HG02943 (cell line): Measurements from ENCODE around the gene CNST.
"Not testable (repeated sequence)": the region's sequence is repeated elsewhere in the genome, so short reads cannot be mapped to it uniquely, and the experiment has no call there.

Experiments
- ATAC-seq: cut with Tn5 transposase; IDR thresholded peaks from one replicate; pipeline ENCODE4 v1.9.1; 2021; ENCODE audit warnings: mild to moderate bottlenecking, low read depth, moderate library complexity; ENCODE audit not compliant: unreplicated experiment

Gene CNST

GRCh38 chr1:246613096-246613758 lies 47.0 kb downstream of the CNST start:
- ATAC-seq = no peak

DNA sequence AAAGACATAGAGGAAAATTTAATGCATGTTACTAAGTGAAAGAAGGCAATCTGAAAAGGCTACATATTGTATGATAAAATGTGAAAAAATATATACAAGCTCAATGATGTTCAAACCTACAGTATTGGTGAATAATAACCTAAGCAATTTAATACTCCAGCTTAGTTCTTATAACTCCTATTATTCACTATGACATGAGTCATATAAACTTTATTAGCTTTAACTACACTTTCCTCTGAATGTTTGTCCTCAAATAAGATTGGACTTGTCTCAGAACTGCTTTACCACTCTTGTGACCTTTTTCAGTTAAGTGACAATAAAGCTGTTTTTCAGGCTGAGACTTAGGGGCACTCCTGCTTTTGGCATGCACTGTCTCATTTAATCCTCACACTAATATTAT lies 50.9 kb downstream of the CNST start:
- ATAC-seq = no peak

GRCh38 chr1:246617768-246618167 lies 51.5 kb downstream of the CNST start:
- no peak for ATAC-seq

GRCh38 chr1:246618240-246618808 lies 52.1 kb downstream of the CNST start:
- no peak for ATAC-seq

- ATAC-seq = no peak
Measured at GRCh38 chr1:246622035-246622652, 55.9 kb downstream of the CNST start.

GRCh38 chr1:246624091-246624490 lies 57.8 kb downstream of the CNST start:
- ATAC-seq = no peak

- peak; percentile 84 for ATAC-seq
Measured at GRCh38 chr1:246629030-246629429, 62.8 kb downstream of the CNST start.

GRCh38 chr1:246629976-246630375 lies 63.7 kb downstream of the CNST start:
- no peak for ATAC-seq

GRCh38 chr1:246631426-246631825 lies 65.2 kb downstream of the CNST start:
- ATAC-seq = no peak

- no peak for ATAC-seq
Measured at GRCh38 chr1:246632281-246633168, 66.3 kb downstream of the CNST start.

DNA sequence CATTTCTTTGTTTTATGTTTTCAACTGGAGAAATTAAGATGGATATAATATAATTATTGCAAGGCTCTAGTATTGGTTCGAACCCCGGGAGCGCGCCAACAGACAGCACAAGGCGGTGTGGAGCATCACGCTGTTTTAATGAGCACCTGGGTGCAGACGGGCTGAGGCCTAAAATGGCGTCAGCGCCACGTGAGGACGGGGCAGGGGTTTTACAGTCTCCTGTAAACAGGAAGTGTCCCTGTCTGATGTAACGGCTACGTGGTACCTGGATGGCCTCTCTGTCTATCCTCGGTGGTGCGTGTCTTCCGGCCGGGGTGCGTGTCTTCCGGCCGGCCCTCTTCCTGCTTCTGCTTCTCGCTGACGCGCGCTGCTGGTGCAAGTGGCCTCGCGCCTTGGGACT lies 68.4 kb downstream of the CNST start:
- ATAC-seq = not testable (repeated sequence)

- no peak for ATAC-seq
Measured at GRCh38 chr1:246638941-246639655, 72.8 kb downstream of the CNST start.

DNA sequence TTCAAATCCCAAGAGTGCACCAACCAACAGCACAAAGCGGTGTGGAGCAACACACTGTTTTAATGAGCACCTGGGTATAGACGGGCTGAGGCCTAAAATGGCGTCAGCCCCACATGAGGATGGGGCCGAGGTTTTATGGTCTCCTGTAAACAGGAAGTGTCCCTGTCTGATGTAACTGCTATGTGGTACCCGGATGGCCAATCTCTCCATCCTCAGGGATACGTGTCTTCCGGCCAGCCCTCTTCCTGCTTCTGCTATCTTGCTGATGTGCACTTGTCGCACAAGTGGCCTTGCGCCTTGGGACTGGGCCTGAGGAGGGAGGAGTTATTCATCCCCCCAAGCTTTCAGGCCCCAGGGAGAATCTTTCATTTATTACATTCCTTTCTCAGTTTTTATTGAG lies 73.5 kb downstream of the CNST start:
- no peak for ATAC-seq

- ATAC-seq = no peak
Measured at GRCh38 chr1:246640747-246641146, 74.5 kb downstream of the CNST start.

- no peak for ATAC-seq
Measured at GRCh38 chr1:246641394-246641793, 75.1 kb downstream of the CNST start.

DNA sequence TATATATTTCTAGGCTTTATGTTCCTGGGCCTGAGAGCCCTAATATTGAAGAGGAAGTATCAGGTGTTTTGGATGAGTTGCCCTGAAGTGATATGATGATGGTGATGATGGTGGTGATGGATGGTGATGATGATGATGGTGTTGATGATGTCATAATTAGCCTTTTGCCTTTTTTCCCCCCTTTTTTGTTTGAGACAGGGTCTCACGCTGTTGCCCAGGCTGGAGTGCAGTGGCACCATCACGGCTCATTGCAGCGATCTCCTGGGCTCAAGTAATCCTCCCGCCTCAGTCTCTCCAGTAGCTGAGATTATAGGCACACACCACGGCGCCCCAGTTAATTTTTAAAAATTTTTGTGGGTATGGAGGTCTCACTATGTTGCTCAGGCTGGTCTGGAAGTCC lies 76.5 kb downstream of the CNST start:
- ATAC-seq = no peak

DNA sequence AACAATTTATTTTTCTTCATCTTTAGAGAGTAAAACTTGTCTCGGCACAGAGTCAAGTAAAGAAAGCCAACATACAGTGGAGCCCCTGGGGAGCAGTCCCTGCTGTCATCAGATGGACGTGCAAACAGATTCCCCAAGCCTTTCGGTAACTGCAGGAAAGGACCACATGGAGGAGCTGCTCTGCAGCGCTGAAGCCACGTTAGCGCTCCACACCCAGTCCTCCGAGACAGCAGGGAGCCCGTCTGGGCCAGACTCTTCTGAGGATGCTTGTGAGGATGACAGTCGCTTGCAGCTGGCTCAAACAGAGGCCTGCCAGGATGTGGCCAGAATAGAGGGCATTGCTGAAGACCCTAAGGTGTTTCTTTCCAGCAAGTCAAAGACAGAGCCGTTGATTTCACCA lies 80.9 kb downstream of the CNST start:
- no peak for ATAC-seq

DNA sequence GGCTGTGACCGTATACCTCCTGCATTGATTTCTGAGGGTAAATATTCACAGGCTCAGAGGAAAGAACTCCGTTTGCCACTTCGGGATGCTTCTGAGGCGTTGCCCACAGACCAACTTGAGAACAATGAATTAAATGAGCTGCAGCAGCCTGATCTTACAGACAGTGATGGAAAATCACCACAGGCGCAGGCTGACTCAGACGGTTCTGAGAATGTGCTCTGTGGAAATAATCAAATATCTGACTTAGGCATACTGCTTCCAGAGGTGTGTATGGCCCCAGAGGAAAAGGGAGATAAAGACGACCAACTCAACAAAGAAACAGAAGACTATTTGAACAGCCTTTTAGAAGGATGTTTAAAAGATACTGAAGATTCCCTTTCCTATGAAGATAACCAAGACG lies 81.3 kb downstream of the CNST start:
- no peak for ATAC-seq

GRCh38 chr1:246651012-246651695 lies 84.9 kb downstream of the CNST start:
- no peak for ATAC-seq

DNA sequence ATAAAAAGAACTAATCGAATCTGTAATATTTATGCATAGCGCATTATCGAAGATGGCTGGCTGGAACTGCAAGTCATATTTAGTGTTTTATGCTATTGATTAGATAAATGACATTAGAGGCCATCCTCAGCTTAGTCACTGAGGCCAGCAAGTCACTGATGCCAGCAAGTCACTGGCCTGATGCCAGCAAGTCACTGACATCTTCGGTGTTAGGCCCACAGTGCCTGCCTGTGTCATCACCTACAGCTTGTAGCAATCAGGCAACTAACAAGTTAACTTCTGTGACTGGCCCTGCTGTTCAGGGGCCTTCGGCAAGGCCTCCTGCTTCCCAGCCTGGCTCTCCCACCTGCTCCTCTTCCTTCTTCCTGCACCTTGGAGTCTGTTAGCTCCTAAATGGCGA lies 92.3 kb downstream of the CNST start:
- ATAC-seq = no peak
